ENCODE data around the gene WDR36.

The WDR36 gene

DNA sequence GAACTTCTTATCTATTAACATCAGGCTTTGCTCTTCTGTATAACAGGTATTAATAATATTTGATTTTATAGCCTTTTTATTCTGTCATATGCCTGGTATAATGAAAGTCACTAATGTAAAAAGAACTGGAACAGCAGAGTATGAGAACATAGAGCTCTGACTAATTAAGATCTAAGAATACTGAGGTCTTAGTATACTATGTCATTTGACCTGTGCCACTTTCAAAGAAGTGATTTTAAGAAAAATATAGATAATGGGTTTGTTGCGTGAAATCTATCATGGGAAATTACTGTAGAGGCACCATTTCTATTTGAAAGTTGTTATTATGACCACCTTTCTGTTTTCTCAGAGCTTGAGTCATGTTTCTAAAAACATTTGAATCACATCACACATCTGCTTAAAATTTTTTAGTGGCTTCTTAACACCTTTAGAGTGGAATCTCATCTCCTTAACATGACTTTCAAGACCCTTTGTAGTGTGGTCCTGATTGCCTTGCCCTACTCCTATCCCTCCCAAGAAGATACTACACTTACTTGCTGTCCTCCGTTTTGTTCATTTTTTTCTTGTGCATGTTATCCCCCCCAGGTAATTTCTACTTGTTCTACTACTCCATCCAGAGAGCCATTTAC, 14.3 kb downstream of the WDR36 start:
- DNase-seq (ENCODE audit: low read depth) = no peak

DNA sequence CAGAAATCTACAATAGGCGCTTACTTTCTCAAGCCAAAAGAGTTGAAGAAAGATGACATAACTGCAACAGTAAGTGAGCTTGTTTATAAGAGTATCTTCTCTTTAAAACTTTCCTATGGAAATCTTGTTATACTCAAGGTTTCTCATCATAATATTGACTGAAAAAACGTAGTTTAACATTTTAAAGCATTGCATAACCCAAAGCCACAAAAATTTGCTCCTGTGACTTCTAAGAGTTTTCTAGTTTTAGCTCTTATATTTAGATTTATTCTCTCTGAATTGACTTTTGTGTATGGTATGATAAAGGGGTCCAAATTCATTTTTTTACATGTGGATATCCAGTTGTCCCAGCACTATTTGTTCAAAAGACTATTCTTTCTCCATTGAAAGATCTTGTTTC, 15.2 kb downstream of the WDR36 start:
- DNase-seq (ENCODE audit: low read depth) = no peak

DNA sequence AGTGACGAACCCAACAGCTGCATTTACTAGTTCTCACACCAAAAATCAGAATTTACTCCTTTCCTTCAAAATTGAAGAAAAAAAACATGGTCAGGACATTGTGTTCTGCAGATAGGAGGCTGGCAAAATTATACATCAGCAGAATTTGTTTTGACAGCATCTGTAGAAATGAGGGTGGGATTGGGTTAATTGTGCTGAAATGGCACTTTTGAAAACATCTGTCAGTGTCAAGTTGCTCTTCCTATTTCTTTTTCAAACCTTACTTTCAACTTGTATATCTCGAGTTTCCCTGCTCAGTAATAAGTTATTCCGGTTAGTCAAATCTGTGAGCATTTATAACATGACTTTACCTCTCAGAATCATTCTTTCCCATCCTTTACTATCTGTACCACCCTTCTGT, 19.8 kb downstream of the WDR36 start:
- DNase-seq (ENCODE audit: low read depth) = no peak

DNA sequence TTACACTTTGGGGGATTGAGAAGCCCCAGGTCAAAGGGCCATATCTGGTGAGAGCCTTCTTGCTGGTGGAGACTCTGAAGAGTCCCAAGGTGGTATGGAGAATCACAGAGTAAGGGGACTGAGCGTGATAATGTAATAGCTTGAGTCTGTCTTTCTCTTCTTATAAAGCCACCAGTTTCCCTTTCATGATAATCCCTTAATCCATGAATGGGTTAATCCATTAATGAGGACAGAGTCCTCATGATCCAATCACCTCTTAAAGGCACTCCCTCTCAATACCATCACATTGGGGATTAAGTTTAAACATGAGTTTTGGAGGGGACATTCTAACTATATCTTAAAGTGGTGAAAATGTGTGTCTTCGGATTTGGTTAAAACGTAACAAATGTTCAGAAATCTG, 21.5 kb downstream of the WDR36 start:
- no peak for DNase-seq (ENCODE audit: low read depth)

DNA sequence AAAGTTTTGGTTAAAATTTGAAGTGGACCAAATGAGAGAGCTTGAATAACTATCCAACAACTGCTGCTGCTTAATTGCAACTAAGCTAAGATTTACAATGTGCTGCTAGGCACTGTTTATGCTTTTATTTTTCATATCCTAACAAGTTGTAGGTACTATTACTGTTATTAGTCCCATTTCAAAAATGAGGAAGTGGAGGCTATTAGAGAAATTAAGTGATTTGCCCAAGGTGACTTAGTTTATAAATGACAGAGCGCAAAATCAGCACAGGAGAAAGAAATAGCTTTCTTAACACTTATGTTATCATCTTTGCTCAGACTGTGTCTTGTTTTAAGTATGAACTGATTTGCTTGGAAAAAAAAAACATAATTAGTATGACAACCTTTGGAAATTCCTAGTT, 23.1 kb downstream of the WDR36 start:
- DNase-seq (ENCODE audit: low read depth) = no peak

DNA sequence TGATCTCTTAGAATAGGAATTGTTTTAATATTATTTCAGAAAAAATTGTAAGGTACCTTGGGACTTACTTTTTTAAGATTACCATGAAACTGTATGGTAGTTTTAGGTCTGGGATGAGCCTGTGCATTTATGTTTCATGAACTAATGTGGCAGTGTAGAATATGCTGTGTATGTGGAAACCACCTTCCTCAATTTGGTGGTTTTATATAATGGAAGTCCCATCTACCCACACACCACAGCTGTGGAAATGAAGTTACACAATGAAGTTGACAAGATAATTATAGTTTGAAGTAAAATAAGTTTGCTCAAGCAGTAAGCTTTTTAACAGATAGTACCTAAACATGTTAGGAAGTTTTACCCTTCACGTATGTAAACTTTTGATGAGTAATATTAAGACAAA, 24.4 kb downstream of the WDR36 start:
- DNase-seq (ENCODE audit: low read depth) = no peak

DNA sequence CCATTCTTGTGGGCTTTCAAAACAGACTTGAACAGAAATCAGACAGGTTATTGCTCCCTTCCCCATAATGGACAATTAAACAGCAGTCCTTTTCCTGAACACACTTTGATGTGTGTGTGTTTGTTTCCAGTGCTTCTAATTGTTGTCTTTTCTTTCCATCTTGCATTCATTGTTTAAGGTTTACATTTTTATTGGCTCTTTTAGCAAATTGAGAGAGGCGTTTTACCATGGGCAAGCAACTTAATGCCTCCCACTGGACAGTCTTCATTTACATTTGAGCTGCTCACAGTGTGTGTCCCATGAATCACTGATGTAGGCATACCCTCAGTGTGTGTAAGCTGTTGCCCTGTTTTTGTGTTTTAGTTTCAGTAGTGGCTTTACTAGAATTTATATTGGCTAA, 25.0 kb downstream of the WDR36 start:
- DNase-seq (ENCODE audit: low read depth) = no peak

DNA sequence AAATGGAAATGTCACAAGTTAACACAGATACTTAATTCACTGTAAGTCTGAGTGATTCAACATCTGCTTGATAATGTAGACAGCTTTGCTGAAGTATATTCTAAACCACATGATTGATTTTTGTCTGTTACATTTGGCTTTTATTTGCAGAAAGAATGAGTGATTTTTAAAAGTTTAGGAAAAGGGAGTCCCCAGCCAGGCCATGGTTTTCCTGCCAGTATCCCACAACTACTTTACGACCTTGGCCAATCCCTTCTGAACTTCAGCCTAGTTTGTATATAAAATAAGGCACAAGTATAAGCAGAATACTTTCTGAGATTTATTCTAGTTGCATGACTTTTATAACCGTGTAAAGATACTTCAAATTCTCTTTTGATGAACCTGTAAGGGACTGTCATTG, 27.1 kb downstream of the WDR36 start:
- no peak for DNase-seq (ENCODE audit: low read depth)

DNA sequence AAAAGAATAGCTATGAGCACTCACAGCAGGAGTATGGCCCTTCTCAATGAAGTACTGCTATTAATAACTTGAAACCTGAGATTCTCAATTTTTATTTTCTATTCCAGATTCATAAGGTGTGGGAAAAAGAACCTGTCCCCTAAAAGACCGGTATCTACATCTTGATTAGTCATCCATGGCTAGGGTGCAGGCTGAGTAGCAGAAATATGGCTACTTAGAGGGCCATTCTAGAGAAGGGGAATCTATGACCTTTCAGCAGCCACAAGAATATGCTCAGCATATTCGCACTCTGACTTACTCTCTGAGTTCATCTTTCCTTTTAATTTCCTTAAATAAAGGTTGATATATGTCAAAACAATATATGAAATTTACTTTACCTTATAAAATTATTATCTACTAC, 27.7 kb downstream of the WDR36 start:
- DNase-seq (ENCODE audit: low read depth) = no peak

DNA sequence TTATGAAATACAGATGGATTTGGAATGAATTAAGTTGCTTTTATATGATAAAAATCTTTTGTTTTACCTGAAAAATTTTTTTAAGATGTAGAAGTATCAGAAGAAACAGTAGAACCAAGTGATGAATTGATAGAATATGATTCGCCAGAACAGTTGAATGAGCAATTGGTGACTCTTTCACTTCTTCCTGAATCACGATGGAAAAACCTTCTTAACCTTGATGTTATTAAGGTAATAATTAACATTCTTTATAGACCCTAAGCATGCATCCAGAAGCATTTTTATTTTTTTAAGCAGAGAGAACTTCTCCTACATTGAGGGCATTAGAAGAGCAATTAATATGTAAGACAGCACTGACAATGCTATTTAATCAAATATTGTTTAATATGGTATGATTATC, 28.8 kb downstream of the WDR36 start:
- no peak for DNase-seq (ENCODE audit: low read depth)

DNA sequence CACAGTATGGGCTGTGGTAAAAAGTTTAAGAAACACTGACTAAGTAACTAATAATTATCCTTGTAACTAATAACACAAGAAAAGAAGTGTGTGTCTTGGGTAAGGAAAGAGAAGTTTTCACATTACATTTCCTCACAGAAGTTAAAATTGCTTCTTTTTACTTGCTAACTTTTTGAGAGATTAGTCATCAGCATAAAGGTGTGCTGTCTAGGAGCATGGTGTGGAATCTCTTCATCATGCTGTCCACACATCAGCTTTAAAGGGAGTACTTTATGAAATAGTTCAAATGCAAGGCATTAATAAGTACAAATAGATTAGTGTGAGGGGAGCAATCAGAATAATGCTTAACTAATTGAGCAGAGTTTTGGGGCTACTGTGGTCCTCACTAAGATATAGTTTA, 29.8 kb downstream of the WDR36 start:
- no peak for DNase-seq (ENCODE audit: low read depth)

DNA sequence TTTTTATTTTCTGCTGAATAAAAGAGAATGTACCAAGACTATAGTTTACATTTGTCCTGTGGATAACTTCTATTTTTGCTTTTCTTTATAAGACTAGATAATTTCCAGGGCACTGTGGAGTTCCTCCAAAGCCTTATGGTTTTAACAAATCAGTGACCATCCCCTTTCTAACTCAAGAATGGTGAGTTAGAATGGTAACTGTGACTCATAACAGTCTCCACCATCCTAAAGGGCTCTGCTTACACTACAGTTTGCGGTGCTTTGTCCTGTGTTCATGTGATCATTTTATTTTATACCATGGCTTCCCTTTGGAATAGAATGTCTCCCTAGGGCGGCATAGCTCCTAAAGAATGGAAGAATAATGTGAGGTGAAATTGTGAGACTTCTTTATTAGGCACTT, 30.2 kb downstream of the WDR36 start:
- DNase-seq (ENCODE audit: low read depth) = no peak

DNA sequence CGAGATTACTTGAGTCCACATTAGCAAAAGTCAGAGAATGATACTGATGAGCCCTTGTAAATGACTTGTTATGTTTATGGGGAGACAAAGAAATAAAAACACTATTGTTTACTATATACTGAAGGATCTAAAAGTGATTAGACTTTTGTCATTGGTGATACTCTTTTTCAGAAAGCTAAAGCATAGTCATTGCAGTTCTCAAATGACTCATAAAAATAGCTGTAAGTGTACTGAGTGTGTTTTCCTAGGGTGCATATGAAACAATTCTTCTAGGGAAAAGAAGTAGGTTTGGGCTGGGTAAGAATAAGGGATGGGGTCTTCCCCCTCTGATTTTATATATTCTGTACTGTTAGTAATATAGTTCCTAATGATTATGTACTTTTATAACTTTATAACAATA, 32.6 kb downstream of the WDR36 start:
- no peak for DNase-seq (ENCODE audit: low read depth)

DNA sequence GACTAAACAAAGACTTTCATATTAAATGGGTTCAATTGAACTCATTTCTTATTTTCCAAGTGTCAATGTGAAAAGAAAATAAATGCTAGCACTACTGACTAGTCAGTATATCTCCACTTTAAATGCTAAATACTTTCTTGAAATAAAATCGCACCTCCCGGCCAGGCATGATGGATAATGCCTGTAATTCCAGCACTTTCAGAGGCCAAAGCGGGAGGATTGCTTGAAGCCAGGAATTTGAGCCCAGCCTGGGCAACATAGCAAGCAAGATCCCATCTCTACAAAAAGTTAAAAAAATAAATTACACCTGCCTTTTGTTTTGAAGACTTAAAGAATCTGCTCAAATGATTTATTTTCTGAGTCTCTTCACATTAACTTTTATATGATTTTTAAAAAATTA, 34.7 kb downstream of the WDR36 start:
- no peak for DNase-seq (ENCODE audit: low read depth)

DNA sequence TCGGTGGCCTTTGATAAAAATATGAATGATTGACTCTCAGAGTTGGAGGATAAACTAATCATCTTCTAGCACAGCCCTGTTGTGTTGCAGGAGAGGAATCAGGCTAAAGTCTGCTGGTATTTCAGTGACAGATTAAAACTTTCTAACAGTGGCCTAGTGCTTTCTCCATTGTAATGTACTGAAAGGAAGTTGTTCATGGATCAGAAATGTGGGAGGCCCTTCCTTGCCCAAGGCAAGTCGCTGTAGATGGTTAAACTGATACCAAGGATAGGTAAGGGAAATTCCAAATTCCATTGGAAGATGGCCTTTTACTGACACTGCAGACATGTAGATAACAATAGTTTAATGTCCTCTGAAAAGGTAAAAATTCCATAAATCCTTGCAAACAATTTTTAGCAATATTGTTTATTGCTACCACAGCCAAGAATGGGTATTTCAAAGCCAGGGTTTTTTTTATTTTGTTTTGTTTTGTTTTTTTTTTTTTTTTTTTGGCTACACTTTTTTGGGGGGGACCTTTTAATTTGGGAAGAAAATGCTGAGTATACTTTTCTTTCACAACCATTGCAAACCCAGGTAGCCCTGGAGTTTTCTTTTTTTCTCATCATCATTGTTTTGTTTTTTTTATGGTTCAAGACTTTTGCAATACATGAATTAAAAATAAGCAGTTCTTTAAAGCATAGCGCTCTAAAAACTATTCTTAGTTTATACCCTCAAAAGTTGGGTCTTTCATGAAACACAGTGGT, 35.5 kb downstream of the WDR36 start:
- DNase-seq (ENCODE audit: low read depth) = no peak

DNA sequence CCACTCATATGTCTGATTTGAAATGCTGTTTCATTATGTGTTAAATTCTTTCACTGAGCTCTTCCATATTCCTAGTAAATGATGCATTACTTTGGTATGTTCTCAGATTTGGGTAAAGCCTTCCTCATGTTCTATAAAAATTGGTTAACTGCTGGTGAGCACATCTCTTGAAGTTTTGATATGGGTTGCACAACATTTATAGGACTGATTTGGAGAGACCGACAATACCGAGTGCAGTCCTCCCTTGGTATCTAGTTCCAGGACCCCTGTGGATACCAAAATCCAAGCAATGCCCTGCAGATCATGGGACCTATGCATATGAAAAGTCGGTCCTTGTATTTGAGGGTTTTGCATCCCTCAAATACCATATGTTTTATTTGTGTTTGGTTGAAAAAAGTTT, 37.8 kb downstream of the WDR36 start:
- DNase-seq (ENCODE audit: low read depth) = no peak

DNA sequence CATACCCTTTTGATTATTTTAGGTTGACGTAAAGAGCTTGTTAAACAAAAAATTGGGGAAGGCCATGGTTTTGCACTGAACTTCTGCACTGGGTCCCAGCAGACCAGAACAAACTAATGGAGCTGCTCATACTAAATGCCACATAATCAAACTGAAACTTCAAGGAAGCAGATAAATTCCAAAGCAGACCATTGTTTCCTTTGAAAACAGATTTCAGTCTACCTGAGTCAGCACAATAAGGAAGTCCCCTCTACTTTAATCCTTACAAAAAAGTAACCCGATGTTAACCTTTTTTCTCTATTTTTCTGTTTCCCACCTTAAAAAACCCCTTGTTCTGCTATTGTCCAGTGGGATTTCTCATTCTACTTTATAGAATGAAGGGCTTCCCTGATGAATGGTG, 39.2 kb downstream of the WDR36 start:
- no peak for DNase-seq (ENCODE audit: low read depth)

DNA sequence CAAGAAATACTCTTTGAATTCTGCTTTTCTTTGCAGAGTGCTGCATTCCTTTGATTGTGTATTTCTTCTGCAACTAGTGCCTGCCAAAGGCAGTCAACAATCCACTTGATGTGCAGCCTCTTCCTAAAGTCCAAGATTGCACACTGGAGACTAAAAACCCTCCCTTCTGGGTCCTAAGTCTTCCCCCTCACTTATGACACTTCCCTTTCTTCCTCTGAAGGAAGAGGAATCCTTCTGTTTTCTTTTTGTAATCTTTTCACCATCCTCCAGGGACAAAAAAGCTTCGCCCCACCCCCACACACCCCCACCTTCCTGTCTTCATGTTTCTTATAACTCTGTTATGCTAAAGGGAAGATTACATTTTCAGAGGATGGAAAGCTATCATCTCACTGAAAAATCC, 39.9 kb downstream of the WDR36 start:
- DNase-seq (ENCODE audit: low read depth) = no peak

DNA sequence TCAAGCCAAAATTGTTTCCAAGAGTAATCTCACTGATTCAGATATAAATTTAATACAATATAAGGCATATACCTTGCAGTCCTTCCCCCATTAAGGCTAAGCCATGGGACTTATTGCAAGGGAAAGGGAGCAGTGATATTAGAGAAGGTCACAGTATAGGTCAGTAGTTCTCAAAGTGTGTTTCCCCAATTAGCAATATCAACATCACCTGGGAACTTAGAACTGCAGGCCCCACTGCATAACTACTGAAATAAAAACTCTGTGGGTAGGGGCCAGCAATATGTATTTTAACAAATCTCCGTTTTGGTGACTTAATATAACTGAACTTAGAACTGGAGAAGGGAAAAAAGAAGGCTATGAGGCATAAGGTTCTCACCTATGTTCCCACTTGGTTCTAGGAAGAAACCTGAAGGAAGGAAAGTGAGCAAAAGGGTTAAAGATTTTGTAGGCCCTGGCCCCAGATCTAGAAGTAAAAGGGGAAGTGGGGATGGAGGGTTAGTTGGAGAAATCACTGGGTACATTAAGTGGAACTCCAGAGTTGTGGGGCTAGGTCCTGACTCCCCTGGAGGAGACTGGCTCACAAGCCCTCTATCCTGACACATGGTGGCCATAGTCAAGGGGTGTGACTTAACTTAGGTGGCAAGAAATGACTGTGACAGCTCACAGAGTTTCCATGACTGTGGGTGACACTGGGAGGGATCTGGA, 40.7 kb downstream of the WDR36 start:
- DNase-seq (ENCODE audit: low read depth) = no peak

DNA sequence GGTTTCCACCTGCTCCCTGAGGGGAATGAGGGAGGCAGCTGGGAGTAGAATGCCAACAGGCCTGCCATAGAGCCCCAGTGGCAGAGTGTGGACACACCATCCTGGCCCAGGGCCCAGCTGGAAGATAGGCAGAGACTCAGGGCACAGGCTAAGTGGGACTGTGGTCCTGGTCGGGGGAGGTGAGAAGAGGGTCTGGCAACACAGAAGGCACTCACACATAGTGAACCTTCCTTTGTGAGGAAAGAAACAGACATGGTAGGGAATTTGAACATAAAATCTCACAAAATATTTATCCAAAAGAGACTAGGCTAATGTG, 41.2 kb downstream of the WDR36 start:
- DNase-seq (ENCODE audit: low read depth) = no peak

DNA sequence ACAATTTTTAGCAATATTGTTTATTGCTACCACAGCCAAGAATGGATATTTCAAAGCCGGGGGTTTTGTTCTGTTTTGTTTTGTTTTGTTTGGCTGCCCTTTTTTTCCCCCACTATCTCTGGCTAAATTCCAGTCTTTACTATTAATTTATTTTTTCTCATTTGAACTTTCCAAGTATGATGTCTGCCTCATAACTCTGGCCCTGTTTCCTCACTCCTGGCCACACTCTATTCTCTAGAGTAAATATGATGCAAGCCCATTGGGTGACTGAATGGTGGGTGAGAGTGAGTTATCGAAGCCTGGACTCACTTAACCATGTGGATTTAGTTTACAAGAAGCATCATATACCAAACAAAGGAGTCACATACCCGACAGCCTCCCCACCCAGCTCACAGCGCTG, 41.9 kb downstream of the WDR36 start:
- no peak for DNase-seq (ENCODE audit: low read depth)

DNA sequence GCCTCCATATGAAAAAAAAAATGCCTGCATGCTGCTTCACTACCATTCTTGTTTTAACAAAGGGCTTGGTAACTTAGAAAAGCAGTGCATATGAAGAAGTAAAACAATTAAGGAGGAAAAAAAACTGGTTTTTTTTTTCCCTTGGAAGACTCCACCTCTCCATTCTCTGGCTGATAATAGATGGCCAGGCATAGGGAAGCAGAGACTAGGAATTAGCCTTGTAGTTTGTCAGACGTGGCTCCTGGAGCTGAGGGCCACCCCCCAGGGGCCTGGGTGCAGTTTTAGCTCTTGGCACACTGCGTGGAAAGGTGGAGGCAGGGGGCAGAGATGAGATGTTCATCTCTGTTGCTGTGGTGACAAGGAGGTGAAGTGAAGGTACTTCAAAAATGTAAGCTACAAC, 42.7 kb downstream of the WDR36 start:
- no peak for DNase-seq (ENCODE audit: low read depth)

DNA sequence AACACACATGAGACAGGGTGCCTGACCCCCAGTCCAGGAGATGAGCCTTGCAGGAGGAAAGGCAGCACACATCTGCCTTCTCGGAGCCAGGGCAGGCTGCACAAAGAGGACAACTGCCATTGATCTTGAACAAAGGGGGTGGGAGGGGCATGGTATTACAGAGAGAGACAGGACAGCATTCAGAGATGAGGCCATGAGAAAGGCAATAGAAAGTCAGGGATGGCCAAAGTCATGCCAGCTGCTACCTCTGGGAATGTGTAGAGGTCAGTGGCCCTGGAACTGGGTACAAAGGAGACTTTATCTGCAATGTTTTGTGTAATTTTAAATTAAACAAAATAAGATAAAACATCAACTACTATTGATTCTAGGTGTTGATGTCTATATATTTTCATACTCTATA, 43.2 kb downstream of the WDR36 start:
- DNase-seq (ENCODE audit: low read depth) = no peak

DNA sequence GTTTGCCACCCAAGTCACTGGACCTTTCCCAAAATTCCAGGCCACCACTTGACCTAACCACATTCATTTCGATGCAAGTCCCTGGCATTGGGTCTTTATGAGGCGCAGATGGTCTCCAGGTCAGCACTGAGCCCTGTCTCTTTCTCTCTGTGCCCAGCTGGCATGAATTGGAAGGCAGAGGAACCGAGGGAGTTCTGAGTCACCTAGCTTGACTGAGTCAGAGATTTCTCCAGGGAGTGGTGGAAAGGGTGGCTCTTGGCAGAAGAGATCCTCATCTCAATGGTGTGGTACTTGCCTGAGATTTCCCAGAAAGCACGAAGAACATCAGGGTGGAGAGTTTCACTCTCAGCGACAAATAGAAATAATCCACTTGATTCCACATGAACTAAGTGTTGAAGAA, 43.8 kb downstream of the WDR36 start:
- DNase-seq (ENCODE audit: low read depth) = no peak
